Measurements from ENCODE around the gene FBXL17.

- TF ChIP-seq ETV6 (CRISPR knock-in tag; IDR thresholded peaks at IDR 0.05) (no peak), JUN (CRISPR knock-in tag; IDR thresholded peaks at IDR 0.05) (no peak), CTCF (IDR thresholded peaks at IDR 0.05) (no peak), FOXP4 (CRISPR knock-in tag; IDR thresholded peaks at IDR 0.05) (no peak), SP1 (CRISPR knock-in tag; conservative IDR thresholded peaks at IDR 0.05) (no peak), CREM (CRISPR knock-in tag; IDR thresholded peaks at IDR 0.05) (no peak), ATF3 (CRISPR knock-in tag; conservative IDR thresholded peaks at IDR 0.05) (no peak), HMGXB4 (CRISPR knock-in tag; IDR thresholded peaks at IDR 0.05) (no peak)
Observed at GRCh38 chr5:107980923-107981692, 400.8 kb downstream of the FBXL17 start.

Data from WTC11 (cell line).